WTC11 (cell line): ENCODE results near the gene RNF6.

Experiments used
- CTCF ChIP-seq: fragments of 200-600 bp; IDR thresholded peaks from 2 replicates; pipeline ENCODE4 v1.8.0; 2022; ENCODE audit warnings: antibody characterized with exemption
- E2F1 ChIP-seq: sonication (generic); formaldehyde crosslinking; IDR thresholded peaks from 2 replicates; pipeline ENCODE4 v1.8.0; 2022; ENCODE audit warnings: mild to moderate bottlenecking, missing genetic modification reagents
- FOXK1 ChIP-seq: sonication (generic); formaldehyde crosslinking; IDR thresholded peaks from 2 replicates; pipeline ENCODE4 v1.8.0; 2022; ENCODE audit warnings: mild to moderate bottlenecking, moderate library complexity, missing genetic modification reagents
- GABPB1 ChIP-seq: sonication (generic); formaldehyde crosslinking; IDR thresholded peaks from 2 replicates; pipeline ENCODE4 v1.8.1; 2023; ENCODE audit warnings: mild to moderate bottlenecking, missing genetic modification reagents
- SMAD4 ChIP-seq: sonication (generic); formaldehyde crosslinking; IDR thresholded peaks from 2 replicates; pipeline ENCODE4 v1.8.0; 2022; ENCODE audit warnings: mild to moderate bottlenecking, missing genetic modification reagents
- TCF7 ChIP-seq: sonication (generic); formaldehyde crosslinking; IDR thresholded peaks from 2 replicates; pipeline ENCODE4 v1.8.0; 2022; ENCODE audit warnings: mild to moderate bottlenecking, low read depth, missing genetic modification reagents, moderate library complexity
- ZNF138 ChIP-seq: sonication (generic); formaldehyde crosslinking; conservative IDR thresholded peaks from 2 replicates; pipeline ENCODE4 v1.8.1; 2022; ENCODE audit warnings: mild to moderate bottlenecking, moderate library complexity, missing genetic modification reagents

- no peak for TF ChIP-seq CTCF
- TF ChIP-seq E2F1 (CRISPR knock-in tag): no peak
- no peak for TF ChIP-seq TCF7 (CRISPR knock-in tag)
- no peak for TF ChIP-seq ZNF138 (CRISPR knock-in tag)
- no peak for TF ChIP-seq SMAD4 (CRISPR knock-in tag)
- peak; percentile 81 for TF ChIP-seq GABPB1 (CRISPR knock-in tag)
- peak; percentile 70; the same call in 1 of the 2 replicates for TF ChIP-seq FOXK1
Observed at GRCh38 chr13:26221721-26222519, at the start of gene RNF6.
